Right atrium auricular region (tissue), 2 donors: ENCODE measurements around the gene ASB3. TPM values are rescaled to one million over a fixed set of nuclear protein-coding genes. Genes with fewer than 3 reads are reported as not detected.

Experiments used
- DNase-seq: peaks from one replicate; pipeline ENCODE4 v3.0.0-alpha.2; 2019; ENCODE audit warnings: low spot score
- H3K27ac ChIP-seq, 2 donors: fragments of 200-600 bp; sonication (generic); 1 replicate in 1 of 2; 2 replicates in 1 of 2; pipeline ENCODE4 v1.5.1; 2016 to 2019
- H3K27me3 ChIP-seq, 2 donors: fragments of 200-600 bp; sonication (generic); one replicate each; pipeline versions ENCODE4 v1.5.1 to v1.6.0; 2017 to 2019
- H3K36me3 ChIP-seq: fragments of 200-600 bp; sonication (generic); one replicate; pipeline ENCODE4 v1.5.1; 2016
- H3K4me1 ChIP-seq, 2 donors: fragments of 200-600 bp; sonication (generic); one replicate each; pipeline versions ENCODE4 v1.5.1 to v1.6.0; 2017 to 2019
- H3K4me3 ChIP-seq, 2 donors: fragments of 200-600 bp; sonication (generic); 1 replicate in 1 of 2; 2 replicates in 1 of 2; pipeline ENCODE4 v1.5.1; 2017 to 2019; ENCODE audit warnings: mild to moderate bottlenecking in 1 of 2, moderate library complexity in 1 of 2
- H3K9me3 ChIP-seq, 2 donors: fragments of 200-600 bp; sonication (generic); one replicate each; pipeline ENCODE4 v1.5.1; 2019
- total RNA-seq, 2 donors: library from RNA; depleted of rRNA; stranded (reverse); fragments of >200 nt; gene quantifications; one replicate each; pipeline ENCODE4 v1.1.0, GENCODE V29; 2016
- TF ChIP-seq, protein P1 (sequence below), 2 donors: fragments of 200-600 bp; sonication (generic); IDR thresholded peaks; one replicate each; pipeline ENCODE4 v1.5.1; 2019; ENCODE audit warnings: antibody characterized with exemption in 2 of 2

Gene ASB3
- total RNA-seq, 2 donors from 2014 or later, result 9.2 to 11.4 TPM

DNA sequence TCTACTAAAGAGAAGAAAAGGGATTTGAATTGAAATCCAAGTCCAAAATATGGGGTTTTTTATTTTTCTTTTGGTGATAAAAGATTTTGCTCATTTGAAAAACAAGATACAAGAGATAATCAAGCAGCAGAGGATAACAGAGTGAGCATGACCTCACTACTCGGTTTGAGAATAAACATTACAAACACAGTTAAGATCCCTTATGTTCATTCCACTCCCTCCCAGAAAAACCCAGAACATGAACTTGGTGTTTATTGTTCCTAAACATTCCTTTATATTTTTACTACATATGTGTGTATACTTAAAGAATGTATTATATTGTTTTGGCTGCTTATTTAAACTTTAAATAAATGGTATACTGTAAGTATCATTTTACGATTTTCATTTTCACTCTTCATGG lies 165.8 kb downstream of the ASB3 start:
- Histone ChIP-seq H3K4me1 (no peaks in the 10 kb centered on the region), H3K4me3 (no peak overlapping the region), H3K27me3 (no peaks in the 10 kb centered on the region), H3K36me3 (no peaks in the 10 kb centered on the region), H3K9me3 (no peaks in the 10 kb centered on the region), H3K27ac (no peak overlapping the region)
- TF ChIP-seq, protein P1, sequence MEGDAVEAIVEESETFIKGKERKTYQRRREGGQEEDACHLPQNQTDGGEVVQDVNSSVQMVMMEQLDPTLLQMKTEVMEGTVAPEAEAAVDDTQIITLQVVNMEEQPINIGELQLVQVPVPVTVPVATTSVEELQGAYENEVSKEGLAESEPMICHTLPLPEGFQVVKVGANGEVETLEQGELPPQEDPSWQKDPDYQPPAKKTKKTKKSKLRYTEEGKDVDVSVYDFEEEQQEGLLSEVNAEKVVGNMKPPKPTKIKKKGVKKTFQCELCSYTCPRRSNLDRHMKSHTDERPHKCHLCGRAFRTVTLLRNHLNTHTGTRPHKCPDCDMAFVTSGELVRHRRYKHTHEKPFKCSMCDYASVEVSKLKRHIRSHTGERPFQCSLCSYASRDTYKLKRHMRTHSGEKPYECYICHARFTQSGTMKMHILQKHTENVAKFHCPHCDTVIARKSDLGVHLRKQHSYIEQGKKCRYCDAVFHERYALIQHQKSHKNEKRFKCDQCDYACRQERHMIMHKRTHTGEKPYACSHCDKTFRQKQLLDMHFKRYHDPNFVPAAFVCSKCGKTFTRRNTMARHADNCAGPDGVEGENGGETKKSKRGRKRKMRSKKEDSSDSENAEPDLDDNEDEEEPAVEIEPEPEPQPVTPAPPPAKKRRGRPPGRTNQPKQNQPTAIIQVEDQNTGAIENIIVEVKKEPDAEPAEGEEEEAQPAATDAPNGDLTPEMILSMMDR (IDR thresholded peaks at IDR 0.05), result no peak
- DNase-seq, result no peak

Other genes starting within 250 kb of the ASB3 start
- 1 to 10 TPM; 3.3 to 4.3 TPM for gene CHAC2, start 19.1 kb downstream of the ASB3 start, total RNA-seq
- 10 to 100 TPM; 41.2 to 55.7 TPM for gene ERLEC1, start 91 bp upstream of the ASB3 start, total RNA-seq
- 1 to 10 TPM; 1.3 to 2.5 TPM for gene GPR75, start 73.0 kb upstream of the ASB3 start, total RNA-seq
- 10 to 100 TPM; 44.3 to 61.4 TPM for gene PSME4, start 184.0 kb upstream of the ASB3 start, total RNA-seq